Transverse colon (tissue), 4 donors: Measurements from ENCODE around the gene GAB1. TPM values are rescaled to one million over a fixed set of nuclear protein-coding genes. Genes with fewer than 3 reads are reported as not detected.

Source experiments
- DNase-seq: peaks from one replicate; pipeline ENCODE4 v3.0.0-alpha.2; 2019
- H3K27ac ChIP-seq, 4 donors: fragments of 200-600 bp; sonication (generic); 2 replicates each; pipeline ENCODE4 v1.5.1; 2016 to 2018; ENCODE audit warnings: inconsistent platforms in 4 of 4
- H3K27me3 ChIP-seq: fragments of 200-600 bp; sonication (generic); 2 replicates; pipeline ENCODE4 v1.5.1; 2017; ENCODE audit warnings: inconsistent platforms
- H3K36me3 ChIP-seq, 4 donors: fragments of 200-600 bp; sonication (generic); 2 replicates each; pipeline ENCODE4 v1.5.1; 2017 to 2019; ENCODE audit warnings: inconsistent platforms in 4 of 4
- H3K4me1 ChIP-seq, 4 donors: fragments of 200-600 bp; sonication (generic); 2 replicates each; pipeline ENCODE4 v1.5.1; 2017 to 2020; ENCODE audit warnings: inconsistent platforms in 4 of 4
- H3K4me3 ChIP-seq, 4 donors: fragments of 200-600 bp; sonication (generic); 1 replicate in 1 of 4; 2 replicates in 3 of 4; pipeline versions ENCODE4 v1.5.1 to v1.6.1; 2017 to 2019; ENCODE audit warnings: inconsistent platforms in 4 of 4
- H3K9me3 ChIP-seq, 2 donors: fragments of 200-600 bp; sonication (generic); 2 replicates each; pipeline ENCODE4 v1.5.1; 2017 to 2019; ENCODE audit warnings: inconsistent platforms in 2 of 2
- CTCF ChIP-seq, 5 experiments: fragments of 200-600 bp in 3 of 5; fragments of 450-650 bp in 2 of 5; sonication (generic) in 3 of 5; IDR thresholded peaks; 1 replicate in 2 of 5; 2 replicates in 3 of 5; pipeline ENCODE4 v1.5.1; 2016 to 2017; ENCODE audit warnings: antibody characterized with exemption in 5 of 5, inconsistent platforms in 3 of 5, mild to moderate bottlenecking in 2 of 5, moderate library complexity in 1 of 5
- EP300 ChIP-seq: sonication (generic); formaldehyde crosslinking; IDR thresholded peaks from one replicate; pipeline ENCODE4 v1.6.1; 2017; ENCODE audit warnings: antibody characterized with exemption, low read depth
- POLR2A ChIP-seq: fragments of 450-650 bp; IDR thresholded peaks from one replicate; pipeline ENCODE4 v1.6.1; 2016; ENCODE audit warnings: antibody characterized with exemption, mild to moderate bottlenecking, moderate library complexity
- POLR2AphosphoS5 ChIP-seq, 3 donors: sonication (generic); formaldehyde crosslinking; IDR thresholded peaks; one replicate each; pipeline ENCODE4 v1.6.1; 2016; ENCODE audit warnings: antibody characterized with exemption in 3 of 3
- WGBS, 2 donors: methylation state at CpG; one replicate each; pipeline ENCODE4 v1.1.5; 2018; ENCODE audit warnings: low coverage in 1 of 2; 5-methylcytosine and 5-hydroxymethylcytosine counted together
- in situ Hi-C, 4 donors: fragments of 200-750 bp; cut with MboI; loops; one replicate each; pipeline versions ENCODE4 v1.15.0 to v1.15.1; 2017; ENCODE audit warnings: low sequenced_read_pairs in 3 of 4, low pct_ligation_motif_present in 1 of 4, low pct_unique_long_range_greater_than_20kb in 1 of 4
- intact Hi-C: fragments of 100-400 bp; cut with DNase I; formaldehyde crosslinking; loops from one replicate; pipeline ENCODE4 v1.15.1; 2023; ENCODE audit warnings: low total_unique reads
- small RNA-seq, 4 donors: library from RNA; depleted of rRNA; stranded (forward); fragments of <200 nt; gene quantifications; one replicate each; pipeline ENCODE3, GENCODE V24; 2016
- total RNA-seq, 4 donors: library from RNA; depleted of rRNA; stranded (reverse); fragments of >200 nt; gene quantifications; one replicate each; pipeline ENCODE4 v1.1.0, GENCODE V29; 2016

The GAB1 gene
- total RNA-seq, 4 donors from 2014 or later, result 33.0 to 72.7 (median 62.2) TPM

- peak overlapping the region in 1 of 4 donors; percentile 90 for H3K4me3 ChIP-seq
- peaks cover 18 to 51% (median 26%) of the 10 kb centered on the region in 4 donors for H3K4me1 ChIP-seq
- H3K27ac ChIP-seq, result peak overlapping the region in 2 of 4 donors; percentile 96 to 99
- no peaks in the 10 kb centered on the region for H3K9me3 ChIP-seq
- DNase-seq, result no peak
- in situ Hi-C loops (loop anchor here in 1 of 4 donors (25.0 kb wide), 1 partner anchor 1596 kb away; no protein-coding TSS in a partner anchor), intact Hi-C loops (no loop called here)
- no peaks in the 10 kb centered on the region for H3K27me3 ChIP-seq
- TF ChIP-seq POLR2AphosphoS5 (IDR thresholded peaks at IDR 0.05) (no peak), POLR2A (no peak), EP300 (no peak), CTCF (IDR thresholded peaks at IDR 0.05) (no peak)
- H3K36me3 ChIP-seq, result peaks cover 0 to 7% (median 0%) of the 10 kb centered on the region in 4 donors
These were observed 179.2 kb downstream of the GAB1 start for GRCh38 chr4:143515905-143516304.

DNA sequence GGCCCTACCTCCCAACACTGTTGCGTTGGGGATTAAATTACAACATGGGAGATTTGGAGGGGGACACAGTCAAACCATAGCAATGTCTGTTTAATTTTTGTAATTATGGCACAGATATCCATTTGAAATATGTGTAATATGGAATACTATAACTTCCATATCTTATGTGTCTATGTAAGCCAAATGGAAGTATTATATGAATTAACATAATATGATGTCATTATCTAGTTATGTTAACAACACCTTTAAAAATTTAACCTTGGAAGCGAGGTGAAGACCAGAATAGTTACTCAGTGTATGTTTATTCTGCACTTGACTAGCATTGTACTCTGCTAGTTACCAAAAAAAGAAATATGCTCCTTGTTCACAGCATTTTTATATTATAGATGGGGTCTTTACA is 181.1 kb downstream of the GAB1 start:
- Histone ChIP-seq H3K4me3 (no peak overlapping the region), H3K27me3 (no peaks in the 10 kb centered on the region), H3K36me3 (peaks cover 0 to 23% (median 7%) of the 10 kb centered on the region in 4 donors), H3K27ac (no peak overlapping the region), H3K4me1 (peaks cover 18 to 47% (median 24%) of the 10 kb centered on the region in 4 donors), H3K9me3 (no peaks in the 10 kb centered on the region)
- in situ Hi-C loops, result loop anchor here in 1 of 4 donors (25.0 kb wide), 1 partner anchor 1595 kb away; no protein-coding TSS in a partner anchor
- intact Hi-C loops, result no loop called here
- WGBS, 2 donors, result 88 to 94% methylated on average over 2 of the region's 2 CpGs
- no peak for DNase-seq
- no peak for TF ChIP-seq POLR2AphosphoS5 (IDR thresholded peaks at IDR 0.05)
- no peak for TF ChIP-seq POLR2A
- no peak for TF ChIP-seq CTCF (IDR thresholded peaks at IDR 0.05)
- no peak for TF ChIP-seq EP300

Small RNAs within 50 kb of the gene (small RNA-seq; reads per million reads assigned to genes)
- 0 reads per million in 4 donors for gene MIR3139
- gene RF00019, result 0 reads per million in 4 donors

Other genes with a start within 250 kb of the GAB1 start
- 10 to 100 TPM; 25.9 to 47.8 (median 41.4) TPM for gene USP38, start 152.0 kb upstream of the GAB1 start, total RNA-seq
- 10 to 100 TPM; 12.3 to 44.1 (median 29.8) TPM for gene SMARCA5, start 176.8 kb downstream of the GAB1 start, total RNA-seq